Measurements from ENCODE around the gene TEX261.

The TEX261 gene

GRCh38 chr2:70956141-70956540, 38.5 kb downstream of the TEX261 start:
- no peak overlapping the region for H3K4me3 ChIP-seq (ENCODE audit: low read depth, low read length)
- no peak for DNase-seq (ENCODE audit: low read depth)
- no peak for TF ChIP-seq CTCF (IDR thresholded peaks at IDR 0.05; ENCODE audit: control insufficient read depth, extremely low read depth, insufficient read depth)

- no peak for DNase-seq (ENCODE audit: low read depth)
- no peak for TF ChIP-seq CTCF (IDR thresholded peaks at IDR 0.05; ENCODE audit: control insufficient read depth, extremely low read depth, insufficient read depth)
- H3K4me3 ChIP-seq (ENCODE audit: low read depth, low read length), result no peak overlapping the region
These were observed 39.8 kb downstream of the TEX261 start for GRCh38 chr2:70954886-70955285.

- no peak for TF ChIP-seq CTCF (IDR thresholded peaks at IDR 0.05; ENCODE audit: control insufficient read depth, extremely low read depth, insufficient read depth)
- no peak overlapping the region for H3K4me3 ChIP-seq (ENCODE audit: low read depth, low read length)
- DNase-seq (ENCODE audit: low read depth), result no peak
These were observed 45.6 kb downstream of the TEX261 start for GRCh38 chr2:70949086-70949485.

- TF ChIP-seq CTCF (IDR thresholded peaks at IDR 0.05; ENCODE audit: control insufficient read depth, extremely low read depth, insufficient read depth), result peak; percentile 61
- DNase-seq (ENCODE audit: low read depth), result no peak
- H3K4me3 ChIP-seq (ENCODE audit: low read depth, low read length), result peak overlapping the region; percentile 27
These were observed 46.2 kb downstream of the TEX261 start for GRCh38 chr2:70948337-70949003.

- H3K4me3 ChIP-seq (ENCODE audit: low read depth, low read length), result no peak overlapping the region
- no peak for DNase-seq (ENCODE audit: low read depth)
These were observed 47.0 kb downstream of the TEX261 start for GRCh38 chr2:70947556-70948184.

GRCh38 chr2:70946832-70947442, 47.7 kb downstream of the TEX261 start:
- DNase-seq (ENCODE audit: low read depth), result no peak
- TF ChIP-seq CTCF (IDR thresholded peaks at IDR 0.05; ENCODE audit: control insufficient read depth, extremely low read depth, insufficient read depth), result peak; percentile 68
- no peak overlapping the region for H3K4me3 ChIP-seq (ENCODE audit: low read depth, low read length)

More at GRCh38 chr2:70947556-70948184, 47.0 kb downstream of the TEX261 start:
- TF ChIP-seq CTCF (IDR thresholded peaks at IDR 0.05; ENCODE audit: control insufficient read depth, extremely low read depth, insufficient read depth), result no peak

Data from LNCaP clone FGC (cell line).